ENCODE measurements around the gene NLK.
"Not testable (repeated sequence)": the region's sequence is repeated elsewhere in the genome, so short reads cannot be mapped to it uniquely, and the experiment has no call there.

The NLK gene

GRCh38 chr17:28117304-28117703 lies 74.8 kb downstream of the NLK start:
- DNase-seq, result no peak

GRCh38 chr17:28118362-28118761 lies 75.9 kb downstream of the NLK start:
- peak; percentile 49 to 73 for DNase-seq

GRCh38 chr17:28119046-28119445 lies 76.6 kb downstream of the NLK start:
- DNase-seq, result no peak

GRCh38 chr17:28119560-28119959 lies 77.1 kb downstream of the NLK start:
- no peak for DNase-seq

- DNase-seq, result no peak
Observed at GRCh38 chr17:28120766-28121165, 78.3 kb downstream of the NLK start.

- no peak for DNase-seq
Observed at GRCh38 chr17:28124962-28125361, 82.5 kb downstream of the NLK start.

- no peak for DNase-seq
Observed at GRCh38 chr17:28125526-28126378, 83.3 kb downstream of the NLK start.

- DNase-seq, result no peak
Observed at GRCh38 chr17:28127196-28127595, 84.7 kb downstream of the NLK start.

- no peak for DNase-seq
Observed at GRCh38 chr17:28128779-28129178, 86.3 kb downstream of the NLK start.

GRCh38 chr17:28130472-28130871 lies 88.0 kb downstream of the NLK start:
- no peak for DNase-seq

- no peak for DNase-seq
Observed at GRCh38 chr17:28131599-28131998, 89.1 kb downstream of the NLK start.

GRCh38 chr17:28133562-28133970 lies 91.1 kb downstream of the NLK start:
- no peak for DNase-seq

- no peak for DNase-seq
Observed at GRCh38 chr17:28136923-28137322, 94.4 kb downstream of the NLK start.

- DNase-seq, result no peak
Observed at GRCh38 chr17:28139822-28140221, 97.3 kb downstream of the NLK start.

- DNase-seq, result no peak
Observed at GRCh38 chr17:28141313-28141712, 98.8 kb downstream of the NLK start.

- no peak for DNase-seq
Observed at GRCh38 chr17:28141773-28142172, 99.3 kb downstream of the NLK start.

GRCh38 chr17:28142305-28142704 lies 99.8 kb downstream of the NLK start:
- DNase-seq, result no peak

- no peak for DNase-seq
Observed at GRCh38 chr17:28144019-28144418, 101.5 kb downstream of the NLK start.

GRCh38 chr17:28145348-28145747 lies 102.9 kb downstream of the NLK start:
- DNase-seq, result no peak

GRCh38 chr17:28147017-28147416 lies 104.5 kb downstream of the NLK start:
- no peak for DNase-seq

GRCh38 chr17:28151001-28151400 lies 108.5 kb downstream of the NLK start:
- no peak for DNase-seq

GRCh38 chr17:28154214-28154613 lies 111.7 kb downstream of the NLK start:
- no peak for DNase-seq

- not testable (repeated sequence) for DNase-seq
Observed at GRCh38 chr17:28155405-28155804, 112.9 kb downstream of the NLK start.

GRCh38 chr17:28159004-28159403 lies 116.5 kb downstream of the NLK start:
- no peak for DNase-seq

GRCh38 chr17:28159924-28160323 lies 117.4 kb downstream of the NLK start:
- no peak for DNase-seq
